GM19099 (cell line): ENCODE measurements around the gene PLEKHA4.

Experiments used
- POLR2A ChIP-seq: IDR thresholded peaks from 3 replicates; pipeline ENCODE4 v1.6.1; 2011; ENCODE audit warnings: low read depth; ENCODE audit not compliant: insufficient read length; ENCODE audit errors: extremely low read depth

Gene PLEKHA4

DNA sequence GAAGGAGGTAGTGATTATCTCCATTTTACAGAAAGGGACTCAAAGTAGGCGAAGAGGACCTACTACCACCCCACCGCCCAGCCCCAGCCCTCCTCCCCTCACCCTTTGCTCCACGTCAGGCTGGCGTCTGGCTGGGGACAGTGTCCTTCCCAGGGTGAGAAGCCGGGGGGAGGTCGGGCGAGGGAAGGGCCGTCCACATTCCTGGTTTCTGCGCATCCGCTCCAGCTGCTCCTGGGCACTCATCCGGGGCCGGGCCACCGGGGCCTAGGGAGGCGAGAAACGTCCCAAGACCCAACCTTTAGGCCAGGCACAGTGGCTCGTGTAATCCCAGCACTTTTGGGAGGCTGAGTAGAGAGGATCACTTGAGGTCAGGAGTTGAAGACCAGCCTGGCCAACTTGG, 27.4 kb downstream of the PLEKHA4 start:
- TF ChIP-seq POLR2A, result no peak

DNA sequence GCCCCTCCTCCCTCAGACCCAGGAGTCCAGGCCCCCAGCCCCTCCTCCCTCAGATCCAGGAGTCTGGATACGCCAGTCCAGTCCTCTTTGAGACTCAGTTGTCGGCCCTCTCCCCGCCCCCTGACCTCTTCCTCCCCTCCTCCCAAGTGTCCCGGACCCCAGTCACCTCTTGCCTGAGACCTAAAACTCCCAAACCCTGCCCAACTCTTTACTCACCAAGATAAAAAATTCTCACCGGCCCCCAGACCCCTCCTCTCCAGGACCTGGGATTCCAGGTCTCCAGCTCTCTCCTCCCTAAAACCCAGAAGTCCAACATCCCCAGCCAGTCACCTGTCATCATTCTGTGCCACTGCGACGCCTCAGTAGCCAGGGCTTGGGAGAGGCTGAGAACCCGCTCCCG, 30.7 kb downstream of the PLEKHA4 start:
- TF ChIP-seq POLR2A, result no peak

DNA sequence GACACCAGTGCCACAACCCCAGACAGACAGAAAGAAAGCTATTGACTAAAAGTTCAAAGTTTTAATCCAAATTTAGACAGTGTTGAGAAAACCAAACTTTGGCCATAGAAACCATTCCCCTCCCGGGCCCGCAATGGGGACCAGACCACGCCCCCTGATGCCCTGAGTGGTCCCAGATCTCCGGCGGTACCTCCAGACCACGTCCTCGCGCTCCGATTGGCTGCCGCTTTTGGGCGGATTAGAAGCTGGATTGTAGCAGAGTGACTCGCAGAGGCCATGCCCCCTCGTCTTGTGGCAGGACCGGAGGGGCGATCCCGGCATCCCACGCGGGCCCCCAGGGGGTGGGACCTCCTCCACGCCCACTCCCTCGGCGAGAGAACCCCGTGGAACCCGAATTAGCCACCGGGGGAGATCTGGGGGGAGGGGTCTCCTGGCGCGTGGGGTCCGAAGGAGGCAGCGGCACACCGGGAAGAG, 31.3 kb downstream of the PLEKHA4 start:
- peak; percentile 42 for TF ChIP-seq POLR2A

- TF ChIP-seq POLR2A, result no peak
These were observed 32.1 kb downstream of the PLEKHA4 start, which contains the start of gene HSD17B14 for GRCh38 chr19:48836089-48837017. HSD17B14 (minus strand) TSS chr19:48836491; CDS start chr19:48836411, 80 bp downstream.

- TF ChIP-seq POLR2A, result peak; percentile 48
These were observed 32.7 kb downstream of the PLEKHA4 start for GRCh38 chr19:48835734-48836088.

GRCh38 chr19:48833977-48834376, 34.4 kb downstream of the PLEKHA4 start:
- TF ChIP-seq POLR2A, result no peak

DNA sequence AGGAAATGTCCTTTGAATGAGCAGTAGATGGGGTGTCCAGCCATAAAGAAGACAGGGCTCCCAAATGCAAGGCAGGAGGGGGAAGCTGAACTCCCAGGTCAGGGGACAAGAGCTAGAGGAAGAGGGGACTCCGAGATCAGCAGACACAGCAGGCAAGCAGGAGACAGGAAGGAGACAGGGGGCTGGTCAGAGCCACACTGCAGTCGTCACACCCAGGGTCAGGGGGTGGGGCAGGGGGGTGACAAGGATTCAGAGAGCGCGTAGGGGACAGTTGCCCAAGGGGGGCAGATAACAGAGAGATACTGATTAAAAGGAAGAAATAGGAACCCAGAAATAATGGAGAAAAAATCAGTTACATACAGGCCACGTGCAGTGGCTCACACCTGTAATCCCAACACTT, 35.4 kb downstream of the PLEKHA4 start:
- TF ChIP-seq POLR2A, result no peak

DNA sequence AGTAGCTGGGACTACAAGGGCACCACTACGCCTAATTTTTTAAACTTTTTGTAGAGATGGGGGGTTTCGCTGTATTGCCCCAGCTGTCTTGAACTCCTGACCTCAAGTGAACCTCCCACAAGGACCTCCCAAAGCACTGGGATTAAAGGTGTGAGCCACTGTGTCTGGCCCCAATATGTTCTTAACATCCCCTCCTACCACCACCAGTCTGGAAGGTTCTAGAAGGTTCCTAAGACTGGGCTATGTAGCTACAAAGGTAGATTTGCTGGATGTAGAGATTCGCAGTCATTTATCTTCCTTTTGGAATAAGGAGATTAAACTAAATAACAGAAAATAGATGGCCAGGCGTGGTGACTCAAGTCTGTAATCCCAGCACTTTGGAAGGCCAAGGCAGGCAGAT, 37.5 kb downstream of the PLEKHA4 start:
- TF ChIP-seq POLR2A, result no peak

DNA sequence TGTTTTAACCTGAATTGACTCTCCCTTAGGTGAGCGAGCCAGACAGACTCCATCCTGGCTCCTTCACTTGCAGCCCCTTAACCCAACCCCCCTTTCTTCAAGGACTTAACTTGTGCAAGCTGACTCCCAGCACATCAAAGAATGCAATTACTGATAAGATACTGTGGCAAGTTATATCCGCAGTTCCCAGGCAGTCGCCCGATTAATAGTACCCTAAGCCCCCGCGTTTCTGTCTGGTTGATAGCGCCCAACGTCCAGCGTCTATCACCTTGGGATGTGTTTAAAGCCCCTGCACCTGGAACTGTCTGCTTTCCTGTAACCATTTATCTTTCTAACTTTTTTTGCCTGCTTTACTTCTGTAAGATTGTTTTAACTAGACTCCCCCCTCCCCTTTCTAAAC, 38.3 kb downstream of the PLEKHA4 start:
- TF ChIP-seq POLR2A, result no peak

GRCh38 chr19:48826606-48827020, 41.8 kb downstream of the PLEKHA4 start:
- no peak for TF ChIP-seq POLR2A

DNA sequence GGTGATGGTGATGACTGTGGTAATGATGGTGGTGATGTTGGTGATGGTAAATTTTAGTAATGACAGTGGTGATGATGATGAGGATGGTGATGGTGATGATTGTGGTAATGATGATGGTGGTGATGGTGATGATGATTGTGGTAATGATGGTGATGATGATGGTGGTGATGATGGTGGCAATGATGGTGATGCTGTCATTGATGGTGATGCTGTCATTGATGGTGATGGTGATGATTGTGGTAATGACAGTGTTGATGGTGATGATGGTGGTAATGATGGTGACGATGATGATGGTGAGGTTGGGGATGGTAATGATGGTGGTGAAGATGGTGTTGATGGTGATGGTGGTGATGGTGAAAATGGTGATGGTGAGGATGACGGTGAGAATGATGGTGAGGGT, 45.9 kb downstream of the PLEKHA4 start:
- TF ChIP-seq POLR2A, result no peak

GRCh38 chr19:48821633-48822032, 46.8 kb downstream of the PLEKHA4 start:
- no peak for TF ChIP-seq POLR2A

- TF ChIP-seq POLR2A, result no peak
These were observed 49.0 kb downstream of the PLEKHA4 start for GRCh38 chr19:48819366-48819816.

DNA sequence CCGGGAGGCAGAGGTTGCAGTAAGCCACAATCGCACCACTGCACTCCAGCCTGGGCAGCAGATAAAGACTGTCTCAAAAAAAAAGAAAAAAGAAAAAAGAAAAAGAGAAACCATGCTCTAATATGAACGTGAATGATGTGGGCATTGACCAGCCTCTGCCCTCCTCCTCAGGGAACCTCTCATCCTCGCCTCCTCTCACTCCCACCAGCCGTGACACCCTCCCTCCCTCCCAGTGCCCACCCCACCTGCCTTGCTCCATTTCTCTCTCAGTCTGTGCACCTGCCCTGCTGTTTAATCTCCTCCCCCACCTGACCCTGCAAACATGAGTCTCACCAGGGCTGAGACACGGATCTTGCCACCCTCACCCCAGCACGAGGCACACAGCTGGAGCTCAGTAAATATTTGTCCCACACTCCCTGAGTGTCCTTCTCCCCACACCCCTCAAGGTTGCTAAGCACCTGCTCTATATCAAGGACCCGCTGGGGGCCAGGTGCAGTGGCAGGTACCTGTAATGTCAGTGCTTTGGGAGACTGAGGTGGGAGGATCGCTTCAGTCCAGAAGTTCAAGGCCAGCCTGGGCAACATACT, 50.1 kb downstream of the PLEKHA4 start:
- no peak for TF ChIP-seq POLR2A

DNA sequence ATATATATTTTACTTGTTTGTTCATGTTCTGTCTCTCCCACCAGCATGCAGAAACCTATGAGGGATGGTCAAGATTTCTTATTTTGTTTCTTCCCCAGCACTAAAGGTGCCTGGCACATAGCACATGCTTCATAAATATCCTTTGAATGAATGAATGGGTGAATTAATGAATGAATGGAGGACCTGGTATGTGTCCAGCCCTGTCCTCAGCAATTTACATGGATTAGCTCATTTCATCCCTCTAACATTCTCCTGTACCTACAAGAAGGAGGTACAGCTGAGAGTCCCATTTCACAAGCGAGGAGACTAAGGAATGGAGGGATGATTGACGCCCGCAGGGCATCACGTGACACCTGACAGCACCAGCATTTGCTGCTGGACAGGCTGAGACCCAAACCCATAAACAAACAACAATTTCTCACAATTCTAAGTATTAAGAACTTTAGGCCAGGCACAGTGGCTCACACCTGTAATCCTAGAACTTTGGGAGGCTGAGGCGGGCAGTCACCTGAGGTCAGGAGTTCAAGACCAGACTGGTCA, 50.8 kb downstream of the PLEKHA4 start:
- no peak for TF ChIP-seq POLR2A
